Panc1 (cell line): Measurements from ENCODE around the gene MCM6. TPM values are rescaled to one million over a fixed set of nuclear protein-coding genes. Genes with fewer than 3 reads are reported as not detected.
"Not testable (repeated sequence)": the region's sequence is repeated elsewhere in the genome, so short reads cannot be mapped to it uniquely, and the experiment has no call there.

Experiments used
- ATAC-seq: fragments of 200-7000 bp; cut with Tn5 transposase; 2 replicates; pipeline ENCODE4 v1.9.1; 2020; ENCODE audit warnings: mild to moderate bottlenecking, moderate library complexity
- BruUV-seq: library from RNA; stranded (reverse); fragments of 400-500 nt; replicated peaks from 2 replicates; lab custom pipeline; 2021; lab: Mats Ljungman, UMichigan
- CTCF ChIA-PET: fragments of 300-600 bp; sonication (Branson Sonifier 250); formaldehyde crosslinking; loops from one replicate; lab custom pipeline; 2022; ENCODE audit warnings: antibody characterized with exemption; lab: Charles Lee
- POLR2A ChIA-PET: fragments of 300-600 bp; sonication (Branson Sonifier 250); formaldehyde crosslinking; loops from one replicate; lab custom pipeline; 2022; ENCODE audit warnings: antibody characterized with exemption; lab: Charles Lee
- DNase-seq: peaks from one replicate; pipeline ENCODE4 v3.0.0-alpha.2; 2010; ENCODE audit warnings: low read depth, low spot score
- H3K27ac ChIP-seq: 2 replicates; pipeline ENCODE4 v1.5.1; 2011; ENCODE audit warnings: mild to moderate bottlenecking, low read length, inconsistent platforms
- H3K27me3 ChIP-seq: fragments of 200-500 bp; sonication (Bioruptor generic); 2 replicates; pipeline ENCODE4 v1.6.0; 2014; ENCODE audit warnings: low read length, inconsistent platforms; ENCODE audit not compliant: control insufficient read depth, insufficient read depth
- H3K36me3 ChIP-seq: fragments of 200-500 bp; sonication (Bioruptor generic); 2 replicates; pipeline ENCODE4 v1.5.1; 2014; ENCODE audit warnings: inconsistent platforms, mild to moderate bottlenecking, low read length, moderate library complexity; ENCODE audit not compliant: control insufficient read depth, insufficient read depth
- H3K4me1 ChIP-seq: 2 replicates; pipeline ENCODE4 v1.5.1; 2011; ENCODE audit warnings: inconsistent platforms, mild to moderate bottlenecking, low read length, moderate library complexity; ENCODE audit not compliant: control insufficient read depth, insufficient read depth
- H3K4me3 ChIP-seq, 2 experiments: 2 replicates each; pipeline ENCODE4 v1.5.1; 2011 to 2012; ENCODE audit warnings: low read depth in 2 of 2, low read length in 2 of 2, mild to moderate bottlenecking in 2 of 2, inconsistent platforms in 1 of 2, moderate library complexity in 1 of 2
- H3K9me3 ChIP-seq: fragments of 200-500 bp; sonication (Bioruptor generic); 2 replicates; pipeline ENCODE4 v1.5.1; 2014; ENCODE audit warnings: low read depth, mild to moderate bottlenecking, inconsistent platforms, low read length, moderate library complexity; ENCODE audit not compliant: control insufficient read depth, insufficient read depth
- POLR2AphosphoS5 ChIP-seq: IDR thresholded peaks from 2 replicates; pipeline ENCODE4 v1.6.1; 2012; ENCODE audit warnings: mild to moderate bottlenecking, low read depth, low read length, moderate library complexity
- SIN3A ChIP-seq: IDR thresholded peaks from 2 replicates; pipeline ENCODE4 v1.6.1; 2012; ENCODE audit warnings: low read depth, mild to moderate bottlenecking, low read length, moderate library complexity, borderline replicate concordance; ENCODE audit not compliant: insufficient read depth
- TCF7L2 ChIP-seq: IDR thresholded peaks from 2 replicates; pipeline ENCODE4 v1.6.1; 2011; ENCODE audit warnings: mild to moderate bottlenecking, low read depth, low read length, inconsistent platforms
- in situ Hi-C: cut with HindIII; loops from 2 replicates; pipeline ENCODE4 v1.10.0; 2016; ENCODE audit warnings: low sequenced_read_pairs, low pct_unique_long_range_greater_than_20kb
- intact Hi-C: fragments of 100-400 bp; cut with micrococcal nuclease; formaldehyde crosslinking; loops from one replicate; pipeline ENCODE4 v1.10.0; 2022; ENCODE audit not compliant: unreplicated experiment
- total RNA-seq: library from RNA; stranded (reverse); gene quantifications from one replicate; pipeline ENCODE4 v1.2.1, GENCODE V29; 2021; ENCODE audit not compliant: unreplicated experiment
- TF ChIP-seq, protein P1 (sequence below): fragments of 450-650 bp; IDR thresholded peaks from 2 replicates; pipeline ENCODE4 v1.5.1; 2017; ENCODE audit warnings: mild to moderate bottlenecking
- TF ChIP-seq, protein P2 (sequence below), 2 experiments: IDR thresholded peaks; 2 replicates each; pipeline ENCODE4 v1.6.1; 2011 to 2012; ENCODE audit warnings: low read depth in 2 of 2, control low read depth in 1 of 2, low read length in 1 of 2, mild to moderate bottlenecking in 1 of 2, moderate library complexity in 1 of 2; ENCODE audit not compliant: insufficient read depth in 1 of 2

Gene MCM6
- total RNA-seq, 1 experiment from 2014 or later = 54.3 TPM

DNA sequence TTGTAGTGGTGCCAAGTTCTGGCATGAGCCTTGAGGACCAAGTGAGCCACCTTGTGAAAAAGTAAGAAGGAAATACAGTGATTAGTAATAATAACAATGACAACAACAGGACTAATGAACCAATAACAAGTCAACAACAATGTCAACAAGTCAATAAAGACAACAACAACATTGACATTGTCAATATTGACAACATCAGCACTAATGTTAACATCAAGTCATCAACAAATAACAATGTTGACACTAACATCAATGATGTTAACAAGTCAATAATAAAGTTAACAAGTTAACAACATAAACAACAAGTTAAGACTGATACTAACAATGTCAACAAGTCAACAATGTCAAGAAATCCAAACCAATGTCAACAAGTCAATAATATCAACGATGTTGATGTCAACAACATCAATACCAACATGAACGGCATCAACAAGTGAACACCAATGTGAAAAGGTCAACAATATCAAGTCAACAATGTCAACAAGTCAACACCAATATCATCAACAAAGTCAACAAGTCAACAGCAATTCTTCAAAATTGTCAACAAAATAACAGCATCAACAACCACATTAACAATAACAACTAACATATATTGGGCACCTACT lies 63.2 kb downstream of the MCM6 start:
- ATAC-seq = no peak
- no peaks in the 10 kb centered on the region for H3K36me3 ChIP-seq
- peaks cover 4% of the 10 kb centered on the region; the same call in 1 of the 2 replicates for H3K27me3 ChIP-seq
- no TSS peak for BruUV-seq
- TF ChIP-seq TCF7L2 = no peak
- no peak for TF ChIP-seq POLR2AphosphoS5
- no peak for TF ChIP-seq SIN3A
- TF ChIP-seq, protein P1, sequence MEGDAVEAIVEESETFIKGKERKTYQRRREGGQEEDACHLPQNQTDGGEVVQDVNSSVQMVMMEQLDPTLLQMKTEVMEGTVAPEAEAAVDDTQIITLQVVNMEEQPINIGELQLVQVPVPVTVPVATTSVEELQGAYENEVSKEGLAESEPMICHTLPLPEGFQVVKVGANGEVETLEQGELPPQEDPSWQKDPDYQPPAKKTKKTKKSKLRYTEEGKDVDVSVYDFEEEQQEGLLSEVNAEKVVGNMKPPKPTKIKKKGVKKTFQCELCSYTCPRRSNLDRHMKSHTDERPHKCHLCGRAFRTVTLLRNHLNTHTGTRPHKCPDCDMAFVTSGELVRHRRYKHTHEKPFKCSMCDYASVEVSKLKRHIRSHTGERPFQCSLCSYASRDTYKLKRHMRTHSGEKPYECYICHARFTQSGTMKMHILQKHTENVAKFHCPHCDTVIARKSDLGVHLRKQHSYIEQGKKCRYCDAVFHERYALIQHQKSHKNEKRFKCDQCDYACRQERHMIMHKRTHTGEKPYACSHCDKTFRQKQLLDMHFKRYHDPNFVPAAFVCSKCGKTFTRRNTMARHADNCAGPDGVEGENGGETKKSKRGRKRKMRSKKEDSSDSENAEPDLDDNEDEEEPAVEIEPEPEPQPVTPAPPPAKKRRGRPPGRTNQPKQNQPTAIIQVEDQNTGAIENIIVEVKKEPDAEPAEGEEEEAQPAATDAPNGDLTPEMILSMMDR = no peak
- TF ChIP-seq, protein P2, sequence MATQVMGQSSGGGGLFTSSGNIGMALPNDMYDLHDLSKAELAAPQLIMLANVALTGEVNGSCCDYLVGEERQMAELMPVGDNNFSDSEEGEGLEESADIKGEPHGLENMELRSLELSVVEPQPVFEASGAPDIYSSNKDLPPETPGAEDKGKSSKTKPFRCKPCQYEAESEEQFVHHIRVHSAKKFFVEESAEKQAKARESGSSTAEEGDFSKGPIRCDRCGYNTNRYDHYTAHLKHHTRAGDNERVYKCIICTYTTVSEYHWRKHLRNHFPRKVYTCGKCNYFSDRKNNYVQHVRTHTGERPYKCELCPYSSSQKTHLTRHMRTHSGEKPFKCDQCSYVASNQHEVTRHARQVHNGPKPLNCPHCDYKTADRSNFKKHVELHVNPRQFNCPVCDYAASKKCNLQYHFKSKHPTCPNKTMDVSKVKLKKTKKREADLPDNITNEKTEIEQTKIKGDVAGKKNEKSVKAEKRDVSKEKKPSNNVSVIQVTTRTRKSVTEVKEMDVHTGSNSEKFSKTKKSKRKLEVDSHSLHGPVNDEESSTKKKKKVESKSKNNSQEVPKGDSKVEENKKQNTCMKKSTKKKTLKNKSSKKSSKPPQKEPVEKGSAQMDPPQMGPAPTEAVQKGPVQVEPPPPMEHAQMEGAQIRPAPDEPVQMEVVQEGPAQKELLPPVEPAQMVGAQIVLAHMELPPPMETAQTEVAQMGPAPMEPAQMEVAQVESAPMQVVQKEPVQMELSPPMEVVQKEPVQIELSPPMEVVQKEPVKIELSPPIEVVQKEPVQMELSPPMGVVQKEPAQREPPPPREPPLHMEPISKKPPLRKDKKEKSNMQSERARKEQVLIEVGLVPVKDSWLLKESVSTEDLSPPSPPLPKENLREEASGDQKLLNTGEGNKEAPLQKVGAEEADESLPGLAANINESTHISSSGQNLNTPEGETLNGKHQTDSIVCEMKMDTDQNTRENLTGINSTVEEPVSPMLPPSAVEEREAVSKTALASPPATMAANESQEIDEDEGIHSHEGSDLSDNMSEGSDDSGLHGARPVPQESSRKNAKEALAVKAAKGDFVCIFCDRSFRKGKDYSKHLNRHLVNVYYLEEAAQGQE (IDR thresholded peaks at IDR 0.05; ENCODE audit: insufficient read depth in 1 of 2, low read depth in 2 of 2, low read length in 1 of 2) = no peak
- no peaks in the 10 kb centered on the region for H3K4me1 ChIP-seq
- ChIA-PET POLR2A (no interaction called here), CTCF (no interaction called here)
- H3K9me3 ChIP-seq = no peaks in the 10 kb centered on the region
- no peak overlapping the region for H3K27ac ChIP-seq
- intact Hi-C loops = loop anchor here (10.0 kb wide), 1 partner anchor 562 kb away; no protein-coding TSS in a partner anchor
- no peak for DNase-seq
- H3K4me3 ChIP-seq = no peak overlapping the region
- in situ Hi-C loops = no loop called here

- CTCF ChIA-PET, ATAC-seq, H3K9me3 ChIP-seq, H3K27ac ChIP-seq, H3K4me1 ChIP-seq, H3K27me3 ChIP-seq, H3K4me3 ChIP-seq, POLR2A ChIA-PET, intact Hi-C loops, in situ Hi-C loops, DNase-seq, H3K36me3 ChIP-seq, BruUV-seq: not testable (repeated sequence)
Measured at GRCh38 chr2:135807874-135808273, 68.4 kb downstream of the MCM6 start.

GRCh38 chr2:135803278-135803677 lies 73.0 kb downstream of the MCM6 start:
- intact Hi-C loops = no loop called here
- POLR2A ChIA-PET = no interaction called here
- in situ Hi-C loops = no loop called here
- DNase-seq = no peak
- Histone ChIP-seq H3K36me3 (no peaks in the 10 kb centered on the region), H3K4me1 (no peaks in the 10 kb centered on the region), H3K9me3 (no peaks in the 10 kb centered on the region), H3K4me3 (no peak overlapping the region), H3K27me3 (no peaks in the 10 kb centered on the region), H3K27ac (no peak overlapping the region)
- BruUV-seq = no TSS peak
- TF ChIP-seq, protein P1 = no peak
- TF ChIP-seq TCF7L2 (no peak), SIN3A (no peak), POLR2AphosphoS5 (no peak)
- TF ChIP-seq, protein P2 (IDR thresholded peaks at IDR 0.05; ENCODE audit: insufficient read depth in 1 of 2, low read depth in 2 of 2, low read length in 1 of 2) = no peak
- CTCF ChIA-PET = no interaction called here
- ATAC-seq = no peak
